ENCODE results near the gene RABGAP1L. TPM values are rescaled to one million over a fixed set of nuclear protein-coding genes. Genes with fewer than 3 reads are reported as not detected.
"Not testable (repeated sequence)": the region's sequence is repeated elsewhere in the genome, so short reads cannot be mapped to it uniquely, and the experiment has no call there.

The RABGAP1L gene
- total RNA-seq, 1 experiment from 2014 or later, result 31.2 TPM

GRCh38 chr1:174301295-174302077 is 142.2 kb downstream of the RABGAP1L start:
- in situ Hi-C loops (cut with HindIII; ENCODE audit: low pct_unique_long_range_greater_than_20kb, low sequenced_read_pairs), result no loop called here
- peak; percentile 35 for DNase-seq (ENCODE audit: low read depth, low spot score)

DNA sequence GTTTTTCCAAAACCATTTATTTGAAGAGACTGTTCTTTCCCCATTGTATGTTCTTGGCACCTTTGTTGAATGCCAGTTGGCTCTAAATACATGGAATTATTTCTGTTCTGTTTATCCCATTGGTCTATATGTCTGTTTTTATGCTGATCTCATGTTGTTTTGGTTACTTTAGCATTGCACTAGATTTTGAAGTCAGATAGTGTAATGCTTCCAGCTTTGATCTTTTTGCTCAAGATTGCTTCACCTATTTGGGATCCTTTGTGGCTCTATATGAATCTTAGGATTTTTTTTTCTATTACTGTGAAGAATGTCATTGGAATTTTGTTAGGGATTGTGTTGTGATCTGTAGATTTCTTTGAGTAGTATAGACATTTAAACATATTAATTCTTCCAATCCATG is 149.3 kb downstream of the RABGAP1L start:
- in situ Hi-C loops (cut with HindIII; ENCODE audit: low pct_unique_long_range_greater_than_20kb, low sequenced_read_pairs), result no loop called here
- no peak for DNase-seq (ENCODE audit: low read depth, low spot score)

DNA sequence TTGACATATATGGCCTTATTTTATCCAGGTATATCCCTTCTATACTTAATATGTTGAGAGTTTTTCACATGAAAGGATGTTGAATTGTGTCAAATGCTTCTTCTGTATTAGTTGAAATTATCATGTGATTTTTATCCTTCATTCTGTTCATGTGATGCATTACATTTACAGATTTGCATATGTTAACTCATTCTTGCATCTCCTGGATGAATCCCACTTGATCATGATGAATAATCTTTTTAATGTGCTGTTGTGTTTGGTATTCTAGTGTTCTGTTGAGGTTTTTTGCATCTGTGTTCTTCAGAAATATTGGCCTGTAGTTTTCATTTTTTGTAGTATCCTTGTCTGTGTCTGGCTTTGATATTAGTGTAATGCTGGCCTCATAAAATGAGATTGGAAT is 150.2 kb downstream of the RABGAP1L start:
- in situ Hi-C loops (cut with HindIII; ENCODE audit: low pct_unique_long_range_greater_than_20kb, low sequenced_read_pairs), result no loop called here
- no peak for DNase-seq (ENCODE audit: low read depth, low spot score)

GRCh38 chr1:174314433-174314832 is 155.1 kb downstream of the RABGAP1L start:
- no peak for DNase-seq (ENCODE audit: low read depth, low spot score)
- in situ Hi-C loops (cut with HindIII; ENCODE audit: low pct_unique_long_range_greater_than_20kb, low sequenced_read_pairs), result no loop called here

DNA sequence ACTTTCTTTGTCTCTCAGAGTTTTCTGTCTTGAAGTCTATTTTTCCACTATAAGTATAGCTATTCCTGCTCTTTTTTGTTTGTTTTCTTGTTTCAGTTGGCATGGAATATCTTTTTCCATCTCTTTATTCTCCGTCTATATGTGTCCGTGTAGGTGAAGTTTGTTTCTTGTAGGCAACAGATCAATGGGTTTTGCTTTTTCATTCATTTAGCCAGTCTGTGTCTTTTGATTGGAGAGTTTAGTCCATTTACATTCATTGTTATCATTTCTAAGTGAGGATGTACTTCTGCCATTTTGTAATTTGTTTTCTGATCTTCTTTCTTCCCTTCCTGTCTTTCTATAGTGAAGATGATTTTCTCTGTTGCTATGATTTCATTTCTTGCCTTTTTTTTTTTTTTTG is 155.9 kb downstream of the RABGAP1L start:
- in situ Hi-C loops (cut with HindIII; ENCODE audit: low pct_unique_long_range_greater_than_20kb, low sequenced_read_pairs), result no loop called here
- DNase-seq (ENCODE audit: low read depth, low spot score), result no peak

DNA sequence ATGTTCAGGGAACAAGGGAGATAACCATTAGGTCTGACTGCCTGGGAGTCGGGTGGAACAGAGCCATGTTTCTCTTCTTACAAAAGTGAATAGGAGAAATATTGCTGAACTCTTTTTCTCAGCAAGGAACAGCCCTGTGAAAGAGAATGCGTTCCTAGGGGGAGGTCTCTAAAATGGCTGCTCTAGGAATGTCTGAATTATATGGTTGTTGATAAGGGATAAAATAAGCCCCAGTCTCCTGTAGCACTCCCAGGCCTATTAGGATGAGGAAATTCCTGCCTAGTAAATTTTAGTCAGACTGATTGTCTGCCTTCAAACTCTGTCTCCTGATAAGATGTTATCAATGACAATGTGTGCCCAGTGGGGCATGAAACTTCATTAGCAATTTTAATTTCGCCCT is 161.6 kb downstream of the RABGAP1L start:
- in situ Hi-C loops (cut with HindIII; ENCODE audit: low pct_unique_long_range_greater_than_20kb, low sequenced_read_pairs); DNase-seq (ENCODE audit: low read depth, low spot score): not testable (repeated sequence)

DNA sequence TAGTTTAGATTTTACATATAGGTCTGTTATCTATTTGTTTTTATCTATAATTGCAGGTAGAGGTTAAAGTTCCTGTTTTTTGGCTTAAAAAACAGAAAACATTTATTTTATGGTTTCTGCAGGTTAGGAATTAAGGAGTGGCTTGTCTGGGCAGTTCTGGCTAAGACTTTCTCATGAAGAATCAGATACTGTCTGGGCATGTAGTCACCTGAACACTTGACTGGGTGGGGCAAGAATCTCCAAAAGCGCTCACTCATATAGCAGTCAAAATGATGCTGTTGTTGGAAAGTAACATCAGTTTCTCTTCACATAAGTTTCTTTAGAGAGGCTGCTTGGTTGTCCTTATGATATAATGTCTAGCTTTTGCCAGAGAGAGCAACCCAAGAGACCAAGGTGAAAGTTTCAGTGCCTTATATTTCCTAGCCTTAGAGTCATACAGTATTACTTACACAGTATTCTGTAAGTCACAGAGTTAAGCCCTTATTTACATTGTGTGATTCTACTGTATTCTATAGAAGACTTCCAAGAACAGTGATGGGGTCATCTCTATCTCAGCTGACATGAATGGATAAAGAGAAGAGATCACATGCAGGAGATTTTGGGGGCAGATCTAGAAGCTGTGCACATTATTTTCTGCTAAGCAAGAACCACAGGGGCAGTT is 163.0 kb downstream of the RABGAP1L start:
- in situ Hi-C loops (cut with HindIII; ENCODE audit: low pct_unique_long_range_greater_than_20kb, low sequenced_read_pairs), result no loop called here
- no peak for DNase-seq (ENCODE audit: low read depth, low spot score)

- in situ Hi-C loops (cut with HindIII; ENCODE audit: low pct_unique_long_range_greater_than_20kb, low sequenced_read_pairs), result no loop called here
- no peak for DNase-seq (ENCODE audit: low read depth, low spot score)
Observed at GRCh38 chr1:174324493-174324892, 165.2 kb downstream of the RABGAP1L start.

GRCh38 chr1:174324939-174325338 is 165.6 kb downstream of the RABGAP1L start:
- in situ Hi-C loops (cut with HindIII; ENCODE audit: low pct_unique_long_range_greater_than_20kb, low sequenced_read_pairs), result no loop called here
- DNase-seq (ENCODE audit: low read depth, low spot score), result no peak

- no peak for DNase-seq (ENCODE audit: low read depth, low spot score)
- in situ Hi-C loops (cut with HindIII; ENCODE audit: low pct_unique_long_range_greater_than_20kb, low sequenced_read_pairs), result no loop called here
Observed at GRCh38 chr1:174326278-174326677, 167.0 kb downstream of the RABGAP1L start.

GRCh38 chr1:174333437-174333836 is 174.1 kb downstream of the RABGAP1L start:
- in situ Hi-C loops (cut with HindIII; ENCODE audit: low pct_unique_long_range_greater_than_20kb, low sequenced_read_pairs), result no loop called here
- DNase-seq (ENCODE audit: low read depth, low spot score), result no peak

DNA sequence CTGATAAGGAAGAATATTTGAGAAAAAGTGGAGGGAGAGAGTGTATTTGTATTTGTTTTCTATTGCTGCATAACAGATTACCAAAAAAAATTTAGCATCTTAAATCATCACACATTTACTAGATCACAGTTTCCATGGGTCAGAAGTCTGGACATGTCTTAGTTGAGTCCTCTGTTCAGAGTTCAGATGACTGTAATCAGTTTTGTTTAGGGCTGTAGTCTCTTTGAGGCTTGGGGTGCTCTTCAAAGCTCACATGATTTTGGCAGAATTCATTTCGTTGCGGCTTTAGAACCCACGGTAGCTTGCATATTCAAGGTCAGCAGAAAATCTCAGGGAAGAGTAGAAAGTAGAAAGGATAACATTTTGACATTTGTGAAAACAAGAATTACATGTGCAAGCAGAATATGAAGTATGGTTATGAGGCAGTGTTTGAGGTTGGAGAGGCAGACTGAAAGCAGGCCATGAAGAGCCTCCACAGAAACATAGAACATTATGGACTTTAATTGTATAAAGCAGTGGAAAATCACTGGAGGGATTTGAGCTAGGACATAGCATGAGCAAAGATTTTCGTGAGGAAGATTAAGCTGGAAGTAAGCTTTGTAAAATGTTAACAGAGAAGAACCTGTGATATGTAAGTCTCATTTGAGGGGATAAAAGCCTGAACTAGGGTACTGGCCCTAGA is 177.8 kb downstream of the RABGAP1L start:
- in situ Hi-C loops (cut with HindIII; ENCODE audit: low pct_unique_long_range_greater_than_20kb, low sequenced_read_pairs), result no loop called here
- DNase-seq (ENCODE audit: low read depth, low spot score), result no peak

- DNase-seq (ENCODE audit: low read depth, low spot score); in situ Hi-C loops (cut with HindIII; ENCODE audit: low pct_unique_long_range_greater_than_20kb, low sequenced_read_pairs): not testable (repeated sequence)
Observed at GRCh38 chr1:174340404-174340803, 181.1 kb downstream of the RABGAP1L start.

- in situ Hi-C loops (cut with HindIII; ENCODE audit: low pct_unique_long_range_greater_than_20kb, low sequenced_read_pairs), result no loop called here
- no peak for DNase-seq (ENCODE audit: low read depth, low spot score)
Observed at GRCh38 chr1:174344162-174344561, 184.8 kb downstream of the RABGAP1L start.

DNA sequence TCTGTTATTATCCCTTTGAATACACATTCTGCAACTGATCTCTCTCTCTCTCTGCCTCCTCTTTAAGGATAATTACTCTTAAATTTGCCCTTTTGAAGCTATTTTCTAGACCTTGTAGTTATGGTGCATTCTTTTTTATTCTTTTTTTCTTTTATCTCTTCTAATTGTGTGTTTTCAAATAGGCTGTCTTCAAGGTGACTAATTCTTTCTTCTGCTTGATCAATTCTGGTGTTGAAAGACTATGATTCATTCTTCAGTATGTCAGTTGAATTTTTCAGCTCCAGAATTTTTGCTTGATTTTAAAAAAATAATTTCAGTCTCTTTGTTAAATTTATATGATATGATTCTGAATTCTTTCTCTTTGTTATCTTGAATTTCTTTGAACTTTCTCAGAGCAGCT is 192.8 kb downstream of the RABGAP1L start:
- no peak for DNase-seq (ENCODE audit: low read depth, low spot score)
- in situ Hi-C loops (cut with HindIII; ENCODE audit: low pct_unique_long_range_greater_than_20kb, low sequenced_read_pairs), result no loop called here

- DNase-seq (ENCODE audit: low read depth, low spot score), result no peak
- in situ Hi-C loops (cut with HindIII; ENCODE audit: low pct_unique_long_range_greater_than_20kb, low sequenced_read_pairs), result no loop called here
Observed at GRCh38 chr1:174352883-174353608, 193.7 kb downstream of the RABGAP1L start.

GRCh38 chr1:174358344-174358743 is 199.0 kb downstream of the RABGAP1L start:
- in situ Hi-C loops (cut with HindIII; ENCODE audit: low pct_unique_long_range_greater_than_20kb, low sequenced_read_pairs), result no loop called here
- DNase-seq (ENCODE audit: low read depth, low spot score), result no peak
